ENCODE data around the gene TNRC18.
A peak's percentile ranks its signal among the peaks of the same experiment; 100 is the strongest.
"Not testable (repeated sequence)": the region's sequence is repeated elsewhere in the genome, so short reads cannot be mapped to it uniquely, and the experiment has no call there.

Gene TNRC18

DNA sequence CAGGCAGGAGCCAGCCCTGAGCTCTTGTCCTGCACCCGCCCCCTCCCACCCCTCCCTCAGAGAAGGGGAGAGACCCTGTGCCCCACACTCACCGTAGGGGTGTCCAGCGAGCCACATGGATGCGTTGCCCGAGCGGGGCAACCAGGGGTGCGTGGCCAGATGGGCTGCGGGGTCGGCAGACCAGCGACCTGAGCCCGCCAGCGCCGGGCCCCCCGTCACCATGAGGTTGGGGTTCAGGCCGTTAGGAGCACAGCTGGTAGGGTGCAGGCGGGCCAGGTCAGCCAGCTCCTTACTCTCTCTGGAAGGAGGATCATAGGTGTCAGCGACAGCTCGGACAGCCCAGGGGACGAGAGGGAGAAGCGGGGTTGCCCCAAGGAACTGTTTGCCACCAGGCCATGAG lies 46.4 kb downstream of the TNRC18 start:
- Mint-ChIP-seq H3K27me3 (no peaks in the 10 kb centered on the region), H3K36me3 (peaks cover 21 to 34% of the 10 kb centered on the region in 2 donors), H3K27ac (no peak overlapping the region), H3K4me1 (peaks cover 10 to 19% of the 10 kb centered on the region in 2 donors), H3K4me3 (no peak overlapping the region), H3K9me3 (no peaks in the 10 kb centered on the region)
- DNase-seq (no peak), ATAC-seq (replicated peaks) (no peak)

DNA sequence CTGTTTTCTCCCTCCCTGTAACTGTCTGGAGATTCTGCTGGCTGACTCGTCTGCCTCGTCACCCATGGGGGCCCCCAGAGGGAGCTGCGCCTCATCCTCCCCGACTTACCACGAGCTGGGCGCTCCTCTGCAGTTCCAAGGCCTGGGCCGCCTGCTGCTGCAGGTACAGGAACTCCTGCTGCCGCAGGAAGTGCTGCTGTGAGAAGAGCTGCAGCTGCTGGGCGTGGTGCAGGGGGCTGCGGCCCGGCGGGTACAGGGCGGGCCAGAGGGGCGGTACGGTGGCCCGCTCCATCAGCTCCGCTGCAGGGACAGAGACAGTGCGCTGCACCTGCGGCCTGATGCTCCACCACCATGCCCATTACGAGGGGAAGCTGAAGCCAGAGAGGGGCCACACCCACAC lies 47.7 kb downstream of the TNRC18 start:
- H3K4me1 Mint-ChIP-seq: peaks cover 5 to 8% of the 10 kb centered on the region in 2 donors
- no peak overlapping the region for H3K4me3 Mint-ChIP-seq
- ATAC-seq (replicated peaks) (no peak), DNase-seq (no peak)
- no peaks in the 10 kb centered on the region for H3K27me3 Mint-ChIP-seq
- H3K27ac Mint-ChIP-seq: no peak overlapping the region
- H3K9me3 Mint-ChIP-seq: no peaks in the 10 kb centered on the region
- peaks cover 21 to 29% of the 10 kb centered on the region in 2 donors for H3K36me3 Mint-ChIP-seq

DNA sequence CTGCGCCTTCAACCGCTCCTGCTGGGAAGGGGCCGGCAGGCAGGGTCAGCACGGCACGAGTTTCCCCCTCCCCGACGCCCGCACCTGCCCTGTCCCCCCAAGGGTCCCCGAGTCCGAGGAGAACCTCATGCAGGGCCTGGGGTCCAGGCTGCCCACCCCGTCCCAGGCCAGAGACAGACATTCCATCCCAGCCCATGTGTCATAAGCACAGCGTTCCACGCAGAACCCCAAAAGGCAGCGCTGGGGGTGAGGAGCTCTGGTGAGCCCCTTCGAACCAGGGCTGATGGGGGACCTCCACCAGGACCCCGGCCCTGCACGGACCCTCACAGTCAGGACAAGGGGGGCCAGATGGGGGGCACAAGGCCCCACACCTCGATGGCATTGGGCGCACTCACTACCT lies 49.2 kb downstream of the TNRC18 start:
- Mint-ChIP-seq H3K27me3 (no peaks in the 10 kb centered on the region), H3K4me3 (no peak overlapping the region), H3K9me3 (no peaks in the 10 kb centered on the region), H3K36me3 (peaks cover 27 to 36% of the 10 kb centered on the region in 2 donors), H3K27ac (no peak overlapping the region), H3K4me1 (peaks cover 1 to 5% of the 10 kb centered on the region in 2 donors)
- ATAC-seq (replicated peaks): no peak
- no peak for DNase-seq

DNA sequence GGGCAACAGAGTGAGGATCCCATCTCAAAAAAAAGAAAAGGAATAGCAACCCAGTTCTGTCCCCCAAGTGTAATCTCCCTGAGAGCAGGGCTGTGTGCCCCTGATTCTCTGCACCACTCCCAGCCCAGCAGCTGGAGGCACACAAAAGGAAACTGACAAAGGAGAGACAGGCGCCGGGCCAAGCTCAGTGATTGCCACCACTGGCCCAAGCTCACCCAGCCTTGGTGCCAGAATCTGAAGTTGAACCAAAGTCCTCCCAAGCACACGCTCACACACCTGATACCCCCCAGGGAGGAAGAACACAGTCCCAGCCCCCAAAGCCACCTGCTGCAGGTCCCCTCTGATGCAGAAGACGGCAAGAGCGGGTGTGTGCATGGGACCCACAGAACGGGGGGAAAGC lies 50.3 kb downstream of the TNRC18 start:
- peaks cover 3 to 5% of the 10 kb centered on the region in 2 donors for H3K4me1 Mint-ChIP-seq
- ATAC-seq (replicated peaks) (no peak), DNase-seq (no peak)
- no peaks in the 10 kb centered on the region for H3K27me3 Mint-ChIP-seq
- H3K9me3 Mint-ChIP-seq: no peaks in the 10 kb centered on the region
- peaks cover 31 to 44% of the 10 kb centered on the region in 2 donors for H3K36me3 Mint-ChIP-seq
- no peak overlapping the region for H3K27ac Mint-ChIP-seq
- no peak overlapping the region for H3K4me3 Mint-ChIP-seq

DNA sequence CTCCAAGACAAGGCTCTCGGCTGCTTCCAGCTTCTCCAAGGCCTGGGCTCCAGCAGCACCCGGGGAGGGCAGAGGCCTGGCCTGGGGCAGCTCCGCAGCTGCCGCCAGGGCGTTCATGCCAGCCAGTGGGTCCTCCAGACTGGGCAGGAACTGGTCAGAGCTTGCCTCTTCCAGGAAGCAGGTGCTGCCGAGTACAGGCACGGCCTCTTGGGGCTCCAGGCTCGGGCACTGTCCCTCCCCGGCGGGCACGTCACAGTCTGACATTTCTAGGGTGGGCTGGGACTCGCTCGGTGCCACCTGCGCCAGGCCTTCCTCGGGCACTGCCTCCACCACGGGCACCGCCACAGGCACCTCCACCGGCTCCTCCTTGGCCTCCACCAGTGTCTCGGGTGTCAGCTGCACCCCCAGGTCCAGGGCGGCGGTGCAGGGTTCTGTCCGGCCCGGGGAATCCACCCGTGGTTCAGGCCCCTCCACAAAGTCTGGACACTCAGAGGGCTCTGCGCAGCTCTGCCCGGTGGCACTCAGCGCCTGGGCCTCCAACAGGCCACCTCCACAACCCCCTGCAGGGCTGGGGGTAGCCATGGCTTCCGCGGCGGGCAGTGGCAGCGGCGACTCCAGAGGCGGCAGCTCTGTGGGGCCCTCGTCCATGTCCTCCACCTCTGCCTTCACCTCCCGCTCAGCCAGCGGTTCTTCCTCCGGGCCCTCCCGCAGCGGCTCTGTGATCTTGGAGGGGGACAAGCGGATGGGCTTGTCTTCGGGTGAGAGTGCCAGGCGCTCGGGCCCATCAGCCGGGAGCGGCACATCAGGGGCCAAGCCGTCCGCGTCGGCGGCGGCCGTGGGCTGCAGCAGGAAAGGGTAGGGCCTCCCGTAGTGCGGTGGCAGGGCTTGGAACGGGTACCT lies 52.9 kb downstream of the TNRC18 start:
- H3K27ac Mint-ChIP-seq: no peak overlapping the region
- H3K4me1 Mint-ChIP-seq: peaks cover 10 to 17% of the 10 kb centered on the region in 2 donors
- H3K4me3 Mint-ChIP-seq: no peak overlapping the region
- no peaks in the 10 kb centered on the region for H3K27me3 Mint-ChIP-seq
- no peak for DNase-seq
- no peak for ATAC-seq (replicated peaks)
- no peaks in the 10 kb centered on the region for H3K9me3 Mint-ChIP-seq
- H3K36me3 Mint-ChIP-seq: peaks cover 24 to 41% of the 10 kb centered on the region in 2 donors

DNA sequence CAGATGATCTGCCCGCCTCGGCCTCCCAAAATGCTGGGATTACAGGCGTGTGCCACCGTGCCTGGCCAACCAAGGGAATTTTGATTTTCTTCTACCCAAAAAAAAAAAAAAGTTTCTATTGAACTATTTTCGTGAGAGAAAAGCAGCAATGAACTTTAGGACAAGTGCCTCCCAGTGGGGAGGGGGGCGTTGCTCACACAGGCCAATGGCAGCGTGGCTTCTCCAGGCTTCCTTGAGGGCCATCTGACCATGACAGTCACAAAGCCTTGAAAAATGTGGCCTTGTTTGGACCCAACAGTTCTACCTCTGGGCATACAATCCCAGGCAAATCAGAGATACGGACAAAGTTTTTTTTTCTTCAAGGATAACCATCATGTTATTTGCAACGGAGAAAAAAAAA lies 56.0 kb downstream of the TNRC18 start:
- Mint-ChIP-seq H3K27ac (no peak overlapping the region), H3K4me1 (peaks cover 18 to 23% of the 10 kb centered on the region in 2 donors), H3K4me3 (no peak overlapping the region), H3K27me3 (no peaks in the 10 kb centered on the region), H3K9me3 (no peaks in the 10 kb centered on the region), H3K36me3 (peaks cover 14 to 32% of the 10 kb centered on the region in 2 donors)
- DNase-seq (no peak), ATAC-seq (replicated peaks) (no peak)

DNA sequence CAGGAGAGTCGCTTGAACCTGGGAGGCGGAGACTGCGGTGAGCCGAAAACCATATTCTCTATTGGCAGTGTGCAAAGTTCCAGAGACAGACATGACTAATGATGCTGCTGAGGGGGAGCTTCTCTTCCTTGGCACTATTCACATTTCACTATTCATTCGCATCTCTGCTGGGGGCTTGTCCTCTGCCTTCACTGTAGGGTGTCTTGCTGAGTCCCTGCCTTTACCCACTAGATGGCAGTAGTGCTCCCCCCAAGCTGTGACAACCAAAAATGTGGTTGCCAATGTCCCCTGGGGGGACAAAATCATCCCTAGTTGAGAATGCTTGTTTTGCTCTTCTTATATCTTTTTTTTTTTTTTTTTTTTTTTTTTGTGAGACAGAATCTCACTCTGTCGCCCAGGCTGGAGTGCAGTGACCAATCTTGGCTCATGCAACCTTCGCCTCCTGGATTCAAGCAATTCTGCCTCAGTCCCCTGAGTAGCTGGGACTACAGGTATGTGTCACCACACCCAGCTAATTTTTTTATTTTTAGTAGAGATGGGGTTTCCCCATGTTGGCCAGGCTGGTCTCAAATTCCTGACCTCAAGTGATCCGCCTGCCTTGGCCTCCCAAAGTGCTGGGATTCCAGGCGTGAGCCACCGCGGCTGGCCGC lies 57.5 kb downstream of the TNRC18 start:
- not testable (repeated sequence) for H3K27ac Mint-ChIP-seq, H3K9me3 Mint-ChIP-seq, H3K4me3 Mint-ChIP-seq, H3K27me3 Mint-ChIP-seq
- Mint-ChIP-seq H3K4me1 (peaks cover 18 to 23% of the 10 kb centered on the region in 2 donors), H3K36me3 (peaks cover 19 to 32% of the 10 kb centered on the region in 2 donors)
- DNase-seq (peak; percentile 72), ATAC-seq (replicated peaks) (peak; percentile 87 to 88)

DNA sequence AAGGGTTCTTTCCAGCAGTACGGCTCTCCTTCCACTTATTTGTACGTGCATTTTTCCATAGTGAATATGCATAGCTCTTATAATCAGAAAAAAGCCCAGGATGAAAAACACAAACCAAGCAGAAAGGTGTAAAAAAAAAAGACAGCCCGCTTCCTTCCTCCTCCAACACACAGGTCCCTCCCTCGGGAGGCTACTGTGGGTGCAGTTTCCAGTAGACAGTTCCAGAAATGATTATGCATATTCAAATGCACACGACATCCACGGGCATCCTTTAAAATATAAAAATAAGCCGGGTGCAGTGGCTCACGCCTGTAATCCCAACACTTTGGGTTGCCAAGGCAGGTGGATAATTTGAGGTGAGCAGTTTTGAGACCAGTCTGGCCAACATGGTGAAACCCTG lies 59.9 kb downstream of the TNRC18 start:
- H3K27me3 Mint-ChIP-seq: no peaks in the 10 kb centered on the region
- no peaks in the 10 kb centered on the region for H3K9me3 Mint-ChIP-seq
- H3K4me3 Mint-ChIP-seq: peak overlapping the region; percentile 36 to 38
- ATAC-seq (replicated peaks) (peak; percentile 77 to 79), DNase-seq (peak; percentile 45)
- H3K36me3 Mint-ChIP-seq: peaks cover 21 to 37% of the 10 kb centered on the region in 2 donors
- peaks cover 16 to 23% of the 10 kb centered on the region in 2 donors for H3K4me1 Mint-ChIP-seq
- no peak overlapping the region for H3K27ac Mint-ChIP-seq

DNA sequence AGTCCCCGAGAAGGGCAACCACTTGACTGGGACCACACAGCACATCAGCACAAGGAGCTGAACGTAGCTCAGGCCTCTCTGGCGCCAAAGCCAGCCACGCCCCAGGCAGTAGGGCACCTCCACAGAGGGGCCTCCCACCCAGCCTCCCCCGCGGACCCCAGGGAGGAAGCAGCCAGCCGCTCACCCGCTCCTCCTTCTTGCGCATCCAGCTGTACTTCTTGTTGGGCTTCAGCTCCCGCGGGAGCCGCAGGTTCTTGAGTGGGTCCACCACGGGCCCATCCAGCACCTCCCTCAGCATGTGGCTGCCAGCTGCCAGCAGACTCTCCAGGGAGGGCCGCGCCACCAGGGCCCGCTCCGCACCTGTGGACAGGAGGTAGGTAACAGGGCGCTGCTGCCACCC lies 61.2 kb downstream of the TNRC18 start:
- Mint-ChIP-seq H3K9me3 (no peaks in the 10 kb centered on the region), H3K4me1 (peaks cover 16 to 23% of the 10 kb centered on the region in 2 donors), H3K27me3 (no peaks in the 10 kb centered on the region), H3K4me3 (no peak overlapping the region), H3K27ac (no peak overlapping the region), H3K36me3 (peaks cover 21 to 44% of the 10 kb centered on the region in 2 donors)
- ATAC-seq (replicated peaks) (no peak), DNase-seq (no peak)

DNA sequence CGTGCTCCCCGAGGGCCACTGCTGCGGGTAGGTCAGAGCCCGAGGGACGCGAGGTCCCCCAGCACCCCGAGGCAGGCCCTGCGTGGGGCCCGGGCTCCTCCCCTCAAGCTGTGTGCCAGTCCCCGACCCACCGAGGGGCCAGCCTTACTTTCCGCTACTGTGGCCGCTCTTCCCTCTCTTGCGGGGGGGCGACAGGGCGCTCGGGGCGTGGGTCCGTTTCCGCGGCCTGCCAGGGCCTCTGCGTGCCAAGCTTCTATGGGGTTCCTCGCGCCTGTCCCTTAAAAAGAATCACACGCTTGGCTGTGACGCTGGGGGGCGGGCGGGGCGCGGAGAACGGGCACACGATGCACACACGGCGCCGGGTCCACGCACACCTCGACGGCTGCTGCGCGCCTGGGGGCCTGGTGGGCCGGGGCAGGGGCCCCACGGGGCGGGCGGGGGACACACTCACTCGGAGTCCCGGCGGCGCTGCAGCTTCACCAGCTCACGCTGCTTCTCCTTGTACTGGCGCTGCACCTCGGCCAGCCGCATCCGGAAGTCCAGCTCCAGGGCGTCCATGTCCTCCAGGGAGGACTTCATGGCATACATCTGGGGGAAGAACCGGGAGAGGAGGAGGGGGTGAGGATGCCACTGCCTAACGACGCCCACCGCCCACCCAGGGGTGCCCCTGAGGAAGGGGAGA lies 62.0 kb downstream of the TNRC18 start:
- DNase-seq (no peak), ATAC-seq (replicated peaks) (no peak)
- Mint-ChIP-seq H3K4me3 (no peak overlapping the region), H3K27ac (no peak overlapping the region), H3K4me1 (peaks cover 13 to 18% of the 10 kb centered on the region in 2 donors), H3K9me3 (no peaks in the 10 kb centered on the region), H3K36me3 (peaks cover 26 to 48% of the 10 kb centered on the region in 2 donors), H3K27me3 (no peaks in the 10 kb centered on the region)

DNA sequence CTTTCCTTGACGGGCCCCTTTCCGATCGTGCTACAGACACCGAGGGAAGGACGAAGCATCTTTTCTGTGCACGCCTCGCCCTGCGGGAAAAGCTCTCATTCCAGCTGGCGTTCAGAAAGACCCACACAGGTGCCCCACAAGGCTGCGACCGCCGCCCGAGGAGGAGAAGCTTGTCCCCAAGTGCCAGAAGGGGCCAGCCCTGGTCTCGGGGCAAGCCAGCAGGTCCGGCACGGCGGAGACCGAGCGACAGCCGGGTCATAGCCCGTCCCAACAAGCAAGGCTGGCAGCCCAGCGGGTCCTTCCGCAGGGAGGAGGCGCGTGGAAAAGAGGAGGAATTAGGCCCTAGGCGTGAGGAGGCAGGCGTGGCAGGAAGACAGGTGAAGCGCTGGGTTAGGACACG lies 62.7 kb downstream of the TNRC18 start:
- no peak for DNase-seq
- no peak for ATAC-seq (replicated peaks)
- peaks cover 12% of the 10 kb centered on the region in 2 donors for H3K4me1 Mint-ChIP-seq
- H3K36me3 Mint-ChIP-seq: peaks cover 31 to 52% of the 10 kb centered on the region in 2 donors
- H3K27me3 Mint-ChIP-seq: no peaks in the 10 kb centered on the region
- no peak overlapping the region for H3K27ac Mint-ChIP-seq
- H3K4me3 Mint-ChIP-seq: no peak overlapping the region
- no peaks in the 10 kb centered on the region for H3K9me3 Mint-ChIP-seq

DNA sequence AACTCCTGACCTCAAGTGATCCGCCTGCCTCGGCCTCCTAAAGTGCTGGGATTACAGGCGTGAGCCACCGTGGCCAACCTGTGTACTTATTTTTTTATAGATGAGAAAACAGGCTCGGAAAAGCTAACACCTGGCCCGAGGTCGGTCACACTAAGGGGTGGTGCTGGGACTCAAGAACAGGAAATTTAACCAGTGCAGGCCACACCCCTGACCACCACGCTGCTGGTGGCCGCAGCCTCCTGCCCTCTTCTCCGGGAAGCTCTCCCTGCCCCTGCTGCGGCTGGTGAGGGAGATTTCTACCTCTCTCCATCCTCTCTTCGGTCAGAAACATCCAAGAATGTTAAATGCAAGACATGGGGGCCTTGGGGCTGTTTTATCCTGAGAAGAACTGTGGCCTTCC lies 63.2 kb downstream of the TNRC18 start:
- DNase-seq (no peak), ATAC-seq (replicated peaks) (no peak)
- Mint-ChIP-seq H3K4me1 (peaks cover 10 to 11% of the 10 kb centered on the region in 2 donors), H3K4me3 (no peak overlapping the region), H3K27ac (no peak overlapping the region), H3K27me3 (no peaks in the 10 kb centered on the region), H3K36me3 (peaks cover 35 to 55% of the 10 kb centered on the region in 2 donors), H3K9me3 (no peaks in the 10 kb centered on the region)

DNA sequence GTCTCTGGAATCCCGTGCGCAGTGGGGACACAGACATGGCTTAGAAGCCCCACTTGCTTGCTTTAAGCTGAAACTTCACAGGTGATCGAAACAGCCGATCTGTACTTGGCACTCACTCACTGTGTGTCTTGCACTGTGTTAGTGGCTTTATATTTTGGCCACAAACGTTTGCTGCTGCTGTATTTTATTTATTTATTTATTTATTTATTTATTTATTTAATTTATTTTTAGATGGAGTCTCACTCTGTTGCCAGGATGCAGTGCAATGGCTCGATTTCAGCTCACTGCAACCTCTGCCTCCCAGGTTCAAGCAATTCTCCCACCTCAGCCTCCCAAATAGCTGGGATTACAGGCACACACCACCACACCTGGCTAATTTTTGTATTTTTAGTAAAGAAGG lies 63.6 kb downstream of the TNRC18 start:
- not testable (repeated sequence) for ATAC-seq (replicated peaks); H3K27me3 Mint-ChIP-seq; DNase-seq; H3K27ac Mint-ChIP-seq; H3K4me3 Mint-ChIP-seq; H3K9me3 Mint-ChIP-seq
- Mint-ChIP-seq H3K36me3 (peaks cover 39 to 60% of the 10 kb centered on the region in 2 donors), H3K4me1 (peaks cover 11 to 15% of the 10 kb centered on the region in 2 donors)

DNA sequence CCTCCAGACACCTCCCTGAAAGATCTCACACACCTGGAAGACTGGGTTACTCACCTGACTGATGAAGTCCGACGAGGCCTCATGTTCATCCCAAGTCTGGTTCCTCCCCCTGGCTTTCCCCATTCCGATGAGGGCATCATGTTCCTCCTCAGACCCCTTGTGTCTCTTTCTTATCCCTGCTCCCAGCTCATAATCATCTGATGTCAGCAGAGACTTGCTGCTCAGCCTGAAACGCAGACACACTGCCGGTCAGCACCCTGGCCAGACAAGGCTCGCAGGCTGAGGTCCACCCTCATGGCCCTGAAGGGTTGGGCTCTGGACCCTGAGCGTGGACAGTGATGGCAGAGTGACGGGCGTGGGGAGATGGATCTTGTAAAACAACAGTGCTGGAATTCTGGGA lies 64.3 kb downstream of the TNRC18 start:
- no peaks in the 10 kb centered on the region for H3K9me3 Mint-ChIP-seq
- no peak overlapping the region for H3K27ac Mint-ChIP-seq
- DNase-seq (no peak), ATAC-seq (replicated peaks) (no peak)
- no peak overlapping the region for H3K4me3 Mint-ChIP-seq
- peaks cover 46 to 65% of the 10 kb centered on the region in 2 donors for H3K36me3 Mint-ChIP-seq
- H3K27me3 Mint-ChIP-seq: no peaks in the 10 kb centered on the region
- H3K4me1 Mint-ChIP-seq: peaks cover 15 to 22% of the 10 kb centered on the region in 2 donors
